GM19099 (cell line): ENCODE measurements around the gene PRRG3.

Experiments used
- POLR2A ChIP-seq: IDR thresholded peaks from 3 replicates; pipeline ENCODE4 v1.6.1; 2011; ENCODE audit warnings: low read depth; ENCODE audit not compliant: insufficient read length; ENCODE audit errors: extremely low read depth

Gene PRRG3

DNA sequence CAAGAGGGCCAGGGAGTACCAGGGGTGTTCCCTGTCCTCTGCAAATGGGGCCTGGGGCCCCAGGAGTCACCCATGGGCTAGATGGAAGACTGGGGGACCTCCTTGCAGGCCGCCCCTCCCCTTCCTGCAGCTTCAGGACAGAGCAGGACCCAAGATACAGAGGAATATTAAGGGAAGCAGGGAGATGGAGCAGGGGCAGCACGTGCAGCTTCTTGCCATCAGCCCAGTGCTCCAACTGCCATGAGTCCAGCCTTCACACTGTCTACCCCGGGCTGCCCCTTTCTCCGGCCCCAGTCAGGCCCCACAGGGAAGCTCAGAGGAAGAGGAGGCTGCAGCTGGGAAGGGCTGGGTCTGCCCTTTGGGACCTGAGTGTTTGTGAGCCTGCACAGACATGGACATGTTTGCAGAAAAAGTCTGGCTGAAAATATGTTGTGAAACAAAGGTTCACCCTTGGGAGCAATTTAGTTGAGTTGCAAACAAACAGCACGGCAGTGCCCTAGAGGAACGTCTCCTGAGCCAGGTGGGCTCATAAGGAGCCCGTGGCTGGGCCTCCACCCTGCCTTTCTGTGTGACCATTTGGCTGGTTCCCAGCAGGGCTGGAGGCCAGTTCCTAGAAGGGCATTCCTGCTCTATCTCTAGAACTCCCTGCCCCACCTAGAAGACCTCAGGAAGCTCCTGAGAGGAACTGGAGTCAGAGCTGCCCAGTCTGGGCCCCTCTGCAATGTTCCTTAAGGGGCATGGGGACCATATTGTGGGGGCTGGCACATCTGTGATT, 29.5 kb downstream of the PRRG3 start:
- no peak for TF ChIP-seq POLR2A

- no peak for TF ChIP-seq POLR2A
These were observed 30.0 kb downstream of the PRRG3 start for GRCh38 chrX:151725338-151725614.

DNA sequence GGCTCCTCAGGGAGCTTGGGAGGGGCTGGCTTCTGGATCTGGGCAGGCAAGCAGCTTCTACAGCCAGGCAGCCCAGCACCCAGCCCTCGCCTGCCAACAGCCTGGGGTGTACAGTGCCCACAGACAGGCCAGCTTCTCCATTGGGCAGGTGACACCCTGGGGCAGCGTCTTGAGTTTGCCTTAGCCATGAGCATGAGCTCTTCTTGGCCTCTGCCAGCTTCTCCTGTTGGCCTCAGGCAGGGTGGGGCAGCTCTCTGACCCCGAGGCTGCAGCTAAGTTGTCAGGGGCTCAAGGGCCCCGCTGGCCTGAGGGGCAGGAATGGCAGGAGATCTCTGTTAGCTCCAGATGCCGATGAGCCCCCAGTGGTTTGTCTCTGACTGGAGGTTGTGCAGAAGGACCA, 31.5 kb downstream of the PRRG3 start:
- no peak for TF ChIP-seq POLR2A

DNA sequence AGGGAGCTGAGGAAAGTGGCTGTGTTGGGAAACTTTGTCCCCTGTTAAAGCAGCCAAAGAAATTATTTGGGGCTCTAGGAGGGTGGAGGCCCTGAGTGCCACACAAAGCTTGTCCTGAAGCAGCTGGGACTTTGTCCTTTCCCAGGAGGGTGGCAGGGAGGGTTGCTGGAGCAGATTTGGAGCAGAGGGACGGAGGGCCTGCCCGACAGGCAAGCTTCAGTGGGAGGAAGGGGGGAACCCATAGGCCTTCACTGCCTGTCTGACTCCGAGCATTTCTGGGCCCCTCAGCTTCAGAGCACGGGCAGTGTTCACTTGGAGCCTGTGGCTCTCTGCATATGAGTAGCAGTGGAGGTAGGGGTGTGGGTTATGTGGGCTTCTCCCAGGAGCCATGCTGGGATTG, 32.1 kb downstream of the PRRG3 start:
- TF ChIP-seq POLR2A = no peak

DNA sequence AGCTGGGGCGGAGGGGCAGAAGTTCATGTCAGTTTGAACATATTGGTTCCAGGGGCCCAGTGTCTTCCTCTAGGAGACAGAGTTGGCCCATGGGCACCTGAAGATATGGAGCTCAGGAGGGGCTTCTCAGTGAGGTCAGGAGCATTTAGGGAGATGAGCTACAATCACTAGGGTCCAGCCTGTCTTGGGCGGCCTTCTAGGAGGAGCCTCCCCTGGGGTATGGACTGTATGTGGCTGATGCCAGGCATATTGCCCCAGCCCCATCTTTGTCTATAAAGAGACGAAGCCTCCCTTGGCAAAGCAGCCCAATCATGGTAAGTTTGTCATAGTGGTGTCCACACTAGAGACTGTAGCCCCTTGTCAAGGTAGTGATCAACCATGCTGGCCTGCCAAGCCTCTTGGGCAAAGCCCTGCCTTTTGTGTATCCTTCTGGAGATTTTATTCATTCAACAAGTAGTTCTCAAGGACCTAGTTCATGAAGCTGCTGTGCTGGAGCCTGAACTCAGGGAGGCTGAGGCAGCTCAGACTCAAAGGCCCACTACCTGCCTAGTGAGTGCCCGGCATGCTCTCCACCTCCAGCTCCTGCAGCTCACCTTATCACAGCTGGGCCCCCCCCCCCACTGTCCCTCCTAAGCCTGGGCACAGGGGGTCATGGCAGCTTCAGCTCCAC, 33.9 kb downstream of the PRRG3 start:
- no peak for TF ChIP-seq POLR2A

GRCh38 chrX:151734446-151734845, 39.2 kb downstream of the PRRG3 start, which contains the start of gene CNGA2:
Gene CNGA2, plus strand, starts transcription at chrX:151734746. Its CDS starts 3,738 bp downstream, at chrX:151738484.
- no peak for TF ChIP-seq POLR2A

- no peak for TF ChIP-seq POLR2A
These were observed 40.0 kb downstream of the PRRG3 start for GRCh38 chrX:151735219-151735618.

GRCh38 chrX:151736685-151737084, 41.4 kb downstream of the PRRG3 start:
- no peak for TF ChIP-seq POLR2A

DNA sequence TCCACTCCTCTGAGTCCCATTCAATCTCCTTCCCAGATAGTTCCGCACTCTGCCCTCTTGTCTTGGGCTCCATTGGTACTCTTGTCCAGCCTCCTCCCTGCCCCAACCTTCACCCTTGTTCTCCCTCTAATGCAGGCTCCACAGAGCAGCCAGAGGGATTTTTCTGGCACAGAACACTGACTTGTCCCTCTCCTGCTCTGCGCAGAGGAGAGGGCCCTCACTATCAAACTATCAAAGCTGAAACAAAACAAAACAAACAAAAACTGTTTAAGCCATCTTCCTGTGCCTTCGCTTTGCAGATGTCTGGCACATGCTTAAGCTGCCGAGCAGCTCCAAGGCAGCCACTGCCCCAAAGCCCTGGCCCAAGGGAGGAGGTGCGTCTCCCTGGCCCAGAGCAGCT, 42.2 kb downstream of the PRRG3 start:
- no peak for TF ChIP-seq POLR2A

DNA sequence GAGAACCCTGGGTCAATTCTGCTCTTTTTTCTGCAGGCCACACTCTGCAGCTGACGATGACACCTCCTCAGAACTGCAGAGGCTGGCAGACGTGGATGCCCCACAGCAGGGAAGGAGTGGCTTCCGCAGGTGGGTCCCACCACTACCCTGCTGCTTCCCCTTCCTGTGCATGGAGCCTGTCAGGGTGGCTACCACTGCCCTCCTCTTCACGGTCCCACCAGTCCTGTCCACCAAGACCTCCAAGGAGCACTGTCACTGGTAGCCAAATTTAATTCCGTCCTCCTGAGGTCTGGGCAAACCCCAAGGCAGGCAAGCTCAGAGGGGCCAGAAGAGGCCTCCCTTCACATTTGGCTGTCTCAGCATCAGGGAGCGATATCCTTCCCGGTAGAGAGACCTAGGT, 43.5 kb downstream of the PRRG3 start:
- no peak for TF ChIP-seq POLR2A

GRCh38 chrX:151741606-151742005, 46.3 kb downstream of the PRRG3 start:
- TF ChIP-seq POLR2A = no peak

- TF ChIP-seq POLR2A = no peak
These were observed 47.1 kb downstream of the PRRG3 start for GRCh38 chrX:151742311-151742710.

GRCh38 chrX:151743651-151744470, 48.6 kb downstream of the PRRG3 start:
- no peak for TF ChIP-seq POLR2A

DNA sequence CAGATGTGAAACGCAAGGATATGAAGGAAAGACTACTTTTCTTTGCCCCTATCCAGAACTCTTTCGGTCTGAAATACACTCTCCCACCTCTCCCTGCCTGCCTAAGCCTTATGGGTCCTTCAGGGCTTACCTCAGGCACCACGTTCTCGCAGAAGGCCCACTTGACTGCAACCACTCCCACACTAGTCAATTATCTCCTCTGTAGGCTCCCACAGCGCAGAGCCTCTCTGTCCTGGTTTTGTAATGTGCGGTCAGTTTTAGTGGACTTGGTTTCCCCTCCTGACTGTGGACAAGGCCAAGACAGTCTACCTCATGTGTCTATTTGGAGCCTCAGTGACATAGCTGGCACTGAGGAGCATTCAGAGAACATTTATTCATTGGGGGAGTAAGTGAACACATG, 50.4 kb downstream of the PRRG3 start:
- TF ChIP-seq POLR2A = no peak

DNA sequence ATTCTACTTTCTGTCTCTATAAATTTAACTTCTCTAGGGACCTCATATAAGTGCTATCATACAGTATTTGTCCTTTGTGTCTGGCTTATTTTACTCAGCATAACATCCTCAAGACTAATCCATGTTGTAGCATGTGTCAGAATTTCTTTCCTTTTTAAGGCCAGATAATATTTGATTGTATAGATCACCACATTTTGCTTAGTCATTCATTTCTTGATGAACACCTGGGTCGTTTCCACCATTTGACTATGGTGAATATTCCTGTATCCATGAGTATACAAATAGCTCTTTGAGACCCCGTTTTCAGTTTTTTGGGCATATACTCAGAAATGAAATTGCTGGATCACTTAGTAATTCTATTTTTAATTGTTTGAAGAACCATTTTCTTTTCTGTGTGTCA, 51.2 kb downstream of the PRRG3 start:
- TF ChIP-seq POLR2A = no peak

DNA sequence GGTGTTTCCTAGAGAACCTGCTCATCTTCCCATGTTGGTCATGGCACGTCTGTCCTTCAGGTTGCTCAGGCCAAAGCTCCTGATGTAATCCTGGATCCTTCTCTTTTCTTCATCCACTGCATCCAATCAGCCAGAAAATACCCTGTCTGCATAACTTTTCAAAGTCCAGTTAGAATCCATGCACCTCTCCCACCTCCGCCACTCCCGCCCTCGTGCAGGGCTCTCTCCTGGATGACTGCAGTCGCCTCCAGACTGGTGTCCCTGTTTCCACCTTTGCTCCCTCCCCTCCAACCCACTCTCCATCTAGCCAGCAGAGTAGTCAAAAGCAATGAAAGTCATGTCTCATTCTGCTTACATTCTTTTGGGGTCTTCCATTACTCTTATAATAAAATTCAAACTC, 55.3 kb downstream of the PRRG3 start:
- no peak for TF ChIP-seq POLR2A
